PC-3 (cell line): Measurements from ENCODE around the gene FNIP1. TPM values are rescaled to one million over a fixed set of nuclear protein-coding genes. Genes with fewer than 3 reads are reported as not detected.

Source experiments
- ATAC-seq: fragments of 200-7000 bp; cut with Tn5 transposase; 2 replicates; pipeline ENCODE4 v1.9.1; 2020; ENCODE audit warnings: mild to moderate bottlenecking, moderate library complexity
- BruUV-seq: library from RNA; stranded (reverse); fragments of 400-500 nt; replicated peaks from 2 replicates; lab custom pipeline; 2021; lab: Mats Ljungman, UMichigan
- CTCF ChIA-PET: fragments of 300-600 bp; sonication (Branson Sonifier 250); formaldehyde crosslinking; loops from one replicate; lab custom pipeline; 2022; ENCODE audit warnings: antibody characterized with exemption; lab: Charles Lee
- POLR2A ChIA-PET: fragments of 300-600 bp; sonication (Branson Sonifier 250); formaldehyde crosslinking; loops from one replicate; lab custom pipeline; 2022; ENCODE audit warnings: antibody characterized with exemption; ENCODE audit not compliant: unreplicated experiment; lab: Charles Lee
- DNase-seq: peaks from one replicate; pipeline ENCODE4 v3.0.0-alpha.2; 2015
- H2AFZ ChIP-seq: fragments of 300-600 bp; sonication (generic); 2 replicates; pipeline ENCODE4 v1.6.0; 2016; ENCODE audit warnings: antibody characterized with exemption, low read length
- H3F3A ChIP-seq: fragments of 300-600 bp; sonication (generic); one replicate; pipeline ENCODE4 v1.6.0; 2017; ENCODE audit warnings: antibody characterized with exemption, low read length, control low read depth, mild to moderate bottlenecking; ENCODE audit not compliant: unreplicated experiment
- H3K27ac ChIP-seq: fragments of 300-600 bp; sonication (generic); 2 replicates; pipeline ENCODE4 v1.5.1; 2016; ENCODE audit warnings: mild to moderate bottlenecking, low read length
- H3K27me3 ChIP-seq: fragments of 300-600 bp; sonication (generic); 2 replicates; pipeline ENCODE4 v1.6.1; 2016; ENCODE audit warnings: low read length, mixed read lengths
- H3K36me3 ChIP-seq: fragments of 300-600 bp; sonication (generic); 2 replicates; pipeline ENCODE4 v1.6.1; 2016; ENCODE audit warnings: low read depth, mixed run types, low read length, mixed read lengths
- H3K4me1 ChIP-seq: fragments of 300-600 bp; sonication (generic); 2 replicates; pipeline ENCODE4 v1.5.1; 2016; ENCODE audit warnings: low read length; ENCODE audit not compliant: insufficient read depth
- H3K4me2 ChIP-seq: fragments of 300-600 bp; sonication (generic); 2 replicates; pipeline ENCODE4 v1.6.0; 2016; ENCODE audit warnings: low read length
- H3K4me3 ChIP-seq: fragments of 300-600 bp; sonication (generic); 2 replicates; pipeline ENCODE4 v1.5.1; 2016; ENCODE audit warnings: mild to moderate bottlenecking, low read length, mixed read lengths
- H3K79me2 ChIP-seq: fragments of 300-600 bp; sonication (generic); 2 replicates; pipeline ENCODE4 v1.6.1; 2017; ENCODE audit warnings: low read length, mixed read lengths
- H3K9ac ChIP-seq: fragments of 300-600 bp; sonication (generic); 2 replicates; pipeline ENCODE4 v1.6.0; 2016; ENCODE audit warnings: mild to moderate bottlenecking, low read length
- H3K9me2 ChIP-seq: fragments of 300-600 bp; sonication (generic); replicated peaks from 2 replicates; pipeline ENCODE4 v1.6.1; 2016; ENCODE audit warnings: mixed run types, low read length, mixed read lengths
- H3K9me3 ChIP-seq: fragments of 300-600 bp; sonication (generic); 2 replicates; pipeline ENCODE4 v1.6.1; 2016; ENCODE audit warnings: low read length, mixed read lengths
- H4K20me1 ChIP-seq: fragments of 300-600 bp; sonication (generic); 2 replicates; pipeline ENCODE4 v1.6.1; 2016; ENCODE audit warnings: low read length, mixed read lengths
- CTCF ChIP-seq: fragments of 300-600 bp; sonication (generic); conservative IDR thresholded peaks from 2 replicates; pipeline ENCODE4 v1.5.1; 2017; ENCODE audit warnings: antibody characterized with exemption, low read depth, mild to moderate bottlenecking, low read length
- EZH2 ChIP-seq: fragments of 300-600 bp; sonication (generic); IDR thresholded peaks from one replicate; pipeline ENCODE4 v1.6.1; 2017; ENCODE audit warnings: antibody characterized with exemption, mild to moderate bottlenecking, low read length; ENCODE audit not compliant: unreplicated experiment
- EZH2phosphoT487 ChIP-seq: fragments of 300-600 bp; sonication (generic); IDR thresholded peaks from 2 replicates; pipeline ENCODE4 v1.6.1; 2018; ENCODE audit warnings: mild to moderate bottlenecking, antibody characterized with exemption, low read length, borderline replicate concordance
- intact Hi-C: fragments of 100-400 bp; cut with micrococcal nuclease; formaldehyde crosslinking; loops from 2 replicates; pipeline ENCODE4 v1.9.0; 2023
- total RNA-seq: library from RNA; depleted of rRNA; stranded (reverse); fragments of >200 nt; gene quantifications from 2 replicates; pipeline ENCODE4 v1.2.3, GENCODE V29; 2014

Gene FNIP1
- total RNA-seq, 1 experiment from 2014 or later: 15.1 TPM

- no peaks in the 10 kb centered on the region for H3K9me2 ChIP-seq
- intact Hi-C loops: no loop called here
- H3K4me2 ChIP-seq: peak overlapping the region; percentile 44
- DNase-seq (peak; percentile 44), ATAC-seq (peak; percentile 81)
- no peak for TF ChIP-seq EZH2
- TF ChIP-seq CTCF: no peak
- no peak for TF ChIP-seq EZH2phosphoT487
- H3K4me1 ChIP-seq: peaks cover 21% of the 10 kb centered on the region
- H3K79me2 ChIP-seq: peaks cover 79% of the 10 kb centered on the region
- no peaks in the 10 kb centered on the region for H3K27me3 ChIP-seq
- CTCF ChIA-PET: no interaction called here
- no TSS peak for BruUV-seq
- POLR2A ChIA-PET: interaction anchor here (0.5 kb wide), 1 partner anchor 187 kb away, joined by 7 read pairs; no protein-coding TSS in a partner anchor
- no peak overlapping the region for H2AFZ ChIP-seq
- H3K4me3 ChIP-seq: no peak overlapping the region
- no peaks in the 10 kb centered on the region for H3K9me3 ChIP-seq
- peaks cover 21% of the 10 kb centered on the region for H4K20me1 ChIP-seq
- H3K9ac ChIP-seq: no peak overlapping the region
- peak overlapping the region; percentile 52 for H3K27ac ChIP-seq
- H3K36me3 ChIP-seq: no peaks in the 10 kb centered on the region
- no peaks in the 10 kb centered on the region for H3F3A ChIP-seq
Observed at GRCh38 chr5:131774652-131775367, 22.0 kb downstream of the FNIP1 start.

GRCh38 chr5:131773805-131774204, 23.0 kb downstream of the FNIP1 start:
- peak overlapping the region; percentile 20; the same call in 1 of the 2 replicates for H3K27ac ChIP-seq
- no peak for TF ChIP-seq EZH2
- no peak for TF ChIP-seq CTCF
- TF ChIP-seq EZH2phosphoT487: no peak
- ChIA-PET CTCF (no interaction called here), POLR2A (no interaction called here)
- peaks cover 87% of the 10 kb centered on the region for H3K79me2 ChIP-seq
- no TSS peak for BruUV-seq
- no peaks in the 10 kb centered on the region for H3F3A ChIP-seq
- no peak overlapping the region for H3K4me2 ChIP-seq
- no peaks in the 10 kb centered on the region for H3K9me3 ChIP-seq
- DNase-seq (peak; percentile 26), ATAC-seq (peak; percentile 76)
- no peak overlapping the region for H3K9ac ChIP-seq
- peaks cover 21% of the 10 kb centered on the region for H4K20me1 ChIP-seq
- H2AFZ ChIP-seq: no peak overlapping the region
- no peaks in the 10 kb centered on the region for H3K27me3 ChIP-seq
- no peaks in the 10 kb centered on the region for H3K9me2 ChIP-seq
- intact Hi-C loops: no loop called here
- peaks cover 21% of the 10 kb centered on the region for H3K4me1 ChIP-seq
- H3K4me3 ChIP-seq: no peak overlapping the region
- H3K36me3 ChIP-seq: no peaks in the 10 kb centered on the region

- Histone ChIP-seq H3F3A (no peaks in the 10 kb centered on the region), H3K79me2 (peaks cover 91% of the 10 kb centered on the region), H3K9me2 (no peaks in the 10 kb centered on the region), H3K36me3 (no peaks in the 10 kb centered on the region), H3K4me3 (no peak overlapping the region), H3K4me2 (no peak overlapping the region), H3K9ac (no peak overlapping the region), H3K9me3 (no peaks in the 10 kb centered on the region), H3K27ac (no peak overlapping the region), H2AFZ (no peak overlapping the region), H3K4me1 (peaks cover 21% of the 10 kb centered on the region), H4K20me1 (peaks cover 21% of the 10 kb centered on the region), H3K27me3 (no peaks in the 10 kb centered on the region)
- ATAC-seq: no peak
- intact Hi-C loops: no loop called here
- DNase-seq: no peak
- POLR2A ChIA-PET: no interaction called here
- BruUV-seq: no TSS peak
- CTCF ChIA-PET: no interaction called here
- TF ChIP-seq EZH2phosphoT487 (no peak), EZH2 (no peak), CTCF (no peak)
Observed at GRCh38 chr5:131771692-131772091, 25.1 kb downstream of the FNIP1 start.
